ENCODE data around the gene CALM3.
"Not testable (repeated sequence)": the region's sequence is repeated elsewhere in the genome, so short reads cannot be mapped to it uniquely, and the experiment has no call there.

Gene CALM3

DNA sequence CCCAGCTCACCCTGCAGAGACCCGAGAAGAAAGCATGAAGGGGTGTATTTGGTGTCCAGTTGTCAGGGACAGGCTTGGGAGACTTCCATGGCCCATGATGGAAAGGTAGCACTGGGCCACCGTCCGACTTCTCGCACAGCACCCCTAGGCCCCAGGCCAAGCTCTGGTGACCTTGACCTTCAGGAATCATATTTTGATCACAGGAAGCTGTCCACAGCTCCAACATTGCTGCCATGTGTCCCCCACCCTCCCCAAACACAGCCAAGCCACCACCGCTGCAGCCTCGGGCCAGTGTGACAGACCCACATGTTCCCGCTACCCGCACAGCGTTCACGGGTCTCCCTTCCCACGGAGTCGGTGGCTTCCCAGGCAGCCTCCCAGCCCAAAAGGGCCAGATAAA, 24.6 kb downstream of the CALM3 start:
- no peaks in the 10 kb centered on the region for H3K4me1 ChIP-seq (ENCODE audit: low read length)
- no peaks in the 10 kb centered on the region for H3K36me3 ChIP-seq (replicated peaks; ENCODE audit: insufficient read depth, low read length)
- no peak overlapping the region for H3K27ac ChIP-seq (ENCODE audit: low read length)
- H3K79me2 ChIP-seq (ENCODE audit: low read length) = no peaks in the 10 kb centered on the region
- H2AFZ ChIP-seq (ENCODE audit: low read length) = no peak overlapping the region
- no peaks in the 10 kb centered on the region for H3K9me2 ChIP-seq (replicated peaks; ENCODE audit: insufficient read depth, low read length)
- no peak overlapping the region for H3K4me2 ChIP-seq (ENCODE audit: low read depth, low read length)
- H3K9me3 ChIP-seq (replicated peaks; ENCODE audit: insufficient read depth, low read length) = no peaks in the 10 kb centered on the region
- H3K4me3 ChIP-seq (ENCODE audit: low read length) = no peak overlapping the region
- no peak overlapping the region for H3K9ac ChIP-seq (ENCODE audit: low read length)
- no peak for DNase-seq
- peaks cover 85% of the 10 kb centered on the region for H3K27me3 ChIP-seq (replicated peaks; ENCODE audit: insufficient read depth, low read length)
- no peaks in the 10 kb centered on the region for H3F3A ChIP-seq (ENCODE audit: insufficient read depth, low read length)
- no peaks in the 10 kb centered on the region for H4K20me1 ChIP-seq (ENCODE audit: insufficient read depth, low read length)
- TF ChIP-seq EZH2 (optimal IDR thresholded peaks at IDR 0.05; ENCODE audit: low read depth, low read length) (no peak), EZH2phosphoT487 (IDR thresholded peaks at IDR 0.05; ENCODE audit: low read length) (no peak)
- TF ChIP-seq, protein P1, sequence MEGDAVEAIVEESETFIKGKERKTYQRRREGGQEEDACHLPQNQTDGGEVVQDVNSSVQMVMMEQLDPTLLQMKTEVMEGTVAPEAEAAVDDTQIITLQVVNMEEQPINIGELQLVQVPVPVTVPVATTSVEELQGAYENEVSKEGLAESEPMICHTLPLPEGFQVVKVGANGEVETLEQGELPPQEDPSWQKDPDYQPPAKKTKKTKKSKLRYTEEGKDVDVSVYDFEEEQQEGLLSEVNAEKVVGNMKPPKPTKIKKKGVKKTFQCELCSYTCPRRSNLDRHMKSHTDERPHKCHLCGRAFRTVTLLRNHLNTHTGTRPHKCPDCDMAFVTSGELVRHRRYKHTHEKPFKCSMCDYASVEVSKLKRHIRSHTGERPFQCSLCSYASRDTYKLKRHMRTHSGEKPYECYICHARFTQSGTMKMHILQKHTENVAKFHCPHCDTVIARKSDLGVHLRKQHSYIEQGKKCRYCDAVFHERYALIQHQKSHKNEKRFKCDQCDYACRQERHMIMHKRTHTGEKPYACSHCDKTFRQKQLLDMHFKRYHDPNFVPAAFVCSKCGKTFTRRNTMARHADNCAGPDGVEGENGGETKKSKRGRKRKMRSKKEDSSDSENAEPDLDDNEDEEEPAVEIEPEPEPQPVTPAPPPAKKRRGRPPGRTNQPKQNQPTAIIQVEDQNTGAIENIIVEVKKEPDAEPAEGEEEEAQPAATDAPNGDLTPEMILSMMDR (IDR thresholded peaks at IDR 0.05; ENCODE audit: low read length) = no peak

DNA sequence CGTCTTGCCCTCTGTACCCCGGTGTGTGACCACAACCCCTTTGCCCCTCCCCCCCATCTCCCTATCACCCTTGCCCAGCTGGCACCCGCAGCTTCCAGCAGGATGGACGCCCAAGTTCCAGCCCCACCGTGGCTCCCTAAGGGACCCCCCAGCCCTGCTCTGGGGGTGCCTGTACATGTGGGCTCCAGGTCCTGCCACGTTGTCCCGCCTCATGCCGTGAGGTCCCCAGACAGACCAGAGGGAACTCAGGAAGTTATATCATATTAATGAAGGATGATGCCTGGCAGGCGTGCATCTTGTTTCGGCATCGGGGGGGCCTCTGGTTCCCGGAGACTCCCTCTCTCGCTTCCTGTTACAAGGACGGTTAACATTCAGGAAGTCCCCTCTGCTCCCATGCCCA, 25.3 kb downstream of the CALM3 start:
- no peak overlapping the region for H2AFZ ChIP-seq (ENCODE audit: low read length)
- TF ChIP-seq EZH2phosphoT487 (IDR thresholded peaks at IDR 0.05; ENCODE audit: low read length) (no peak), EZH2 (optimal IDR thresholded peaks at IDR 0.05; ENCODE audit: low read depth, low read length) (no peak)
- TF ChIP-seq, protein P1 (IDR thresholded peaks at IDR 0.05; ENCODE audit: low read length) = no peak
- no peaks in the 10 kb centered on the region for H3K9me3 ChIP-seq (replicated peaks; ENCODE audit: insufficient read depth, low read length)
- H3K9ac ChIP-seq (ENCODE audit: low read length) = no peak overlapping the region
- H3K36me3 ChIP-seq (replicated peaks; ENCODE audit: insufficient read depth, low read length) = no peaks in the 10 kb centered on the region
- no peaks in the 10 kb centered on the region for H3K79me2 ChIP-seq (ENCODE audit: low read length)
- H3K4me2 ChIP-seq (ENCODE audit: low read depth, low read length) = no peak overlapping the region
- no peak overlapping the region for H3K27ac ChIP-seq (ENCODE audit: low read length)
- no peaks in the 10 kb centered on the region for H3K9me2 ChIP-seq (replicated peaks; ENCODE audit: insufficient read depth, low read length)
- no peak overlapping the region for H3K4me3 ChIP-seq (ENCODE audit: low read length)
- H3K4me1 ChIP-seq (ENCODE audit: low read length) = no peaks in the 10 kb centered on the region
- H4K20me1 ChIP-seq (ENCODE audit: insufficient read depth, low read length) = no peaks in the 10 kb centered on the region
- no peaks in the 10 kb centered on the region for H3F3A ChIP-seq (ENCODE audit: insufficient read depth, low read length)
- no peak for DNase-seq
- H3K27me3 ChIP-seq (replicated peaks; ENCODE audit: insufficient read depth, low read length) = peaks cover 85% of the 10 kb centered on the region

DNA sequence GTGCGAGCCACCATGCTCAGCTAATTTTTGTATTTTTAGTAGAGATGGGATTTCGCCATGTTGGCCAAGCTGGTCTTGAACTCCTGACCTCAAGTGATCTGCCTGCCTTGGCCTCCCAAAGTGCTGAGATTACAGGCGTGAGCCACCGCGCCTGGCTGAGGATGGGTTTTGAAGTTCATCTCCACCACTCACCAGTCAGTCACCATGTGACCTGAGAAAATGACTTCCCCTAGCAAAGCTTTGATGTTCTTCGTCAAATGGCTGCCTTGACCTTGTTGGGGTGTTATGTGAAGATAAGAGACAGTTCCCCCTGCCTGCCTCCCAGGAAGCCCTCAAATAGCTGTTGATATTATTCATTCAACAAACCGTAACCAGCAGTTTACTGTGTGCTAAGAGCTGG, 27.8 kb downstream of the CALM3 start:
- H2AFZ ChIP-seq (ENCODE audit: low read length); H3F3A ChIP-seq (ENCODE audit: insufficient read depth, low read length); H3K9ac ChIP-seq (ENCODE audit: low read length); H3K4me1 ChIP-seq (ENCODE audit: low read length); H3K79me2 ChIP-seq (ENCODE audit: low read length); H3K9me3 ChIP-seq (replicated peaks; ENCODE audit: insufficient read depth, low read length); H3K27ac ChIP-seq (ENCODE audit: low read length); H3K4me3 ChIP-seq (ENCODE audit: low read length); H3K4me2 ChIP-seq (ENCODE audit: low read depth, low read length); H3K9me2 ChIP-seq (replicated peaks; ENCODE audit: insufficient read depth, low read length); DNase-seq; H4K20me1 ChIP-seq (ENCODE audit: insufficient read depth, low read length); H3K36me3 ChIP-seq (replicated peaks; ENCODE audit: insufficient read depth, low read length): not testable (repeated sequence)
- peaks cover 86% of the 10 kb centered on the region for H3K27me3 ChIP-seq (replicated peaks; ENCODE audit: insufficient read depth, low read length)

DNA sequence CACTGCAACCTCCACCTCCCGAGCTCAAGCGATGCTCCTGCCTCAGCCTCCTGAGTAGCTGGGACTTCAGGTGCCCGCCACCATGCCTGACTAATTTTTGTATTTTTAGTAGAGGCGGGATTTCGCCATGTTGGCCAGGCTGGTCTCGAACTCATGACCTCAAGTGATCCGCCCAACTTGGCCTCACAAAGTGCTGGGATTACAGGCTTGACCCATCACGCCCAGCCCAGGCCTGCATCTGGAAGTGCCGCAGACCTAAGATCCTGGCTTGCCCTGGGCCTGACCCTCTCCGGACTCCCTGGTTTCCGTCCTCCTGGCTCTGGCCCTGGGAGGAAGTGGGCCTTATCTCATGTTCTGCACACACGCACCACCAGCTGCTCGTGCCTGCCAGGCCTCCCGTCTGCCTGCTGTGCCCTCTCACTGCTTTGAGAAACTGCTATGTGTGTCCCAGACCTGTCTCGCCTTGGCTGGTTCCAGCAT, 28.5 kb downstream of the CALM3 start:
- H2AFZ ChIP-seq (ENCODE audit: low read length) = no peak overlapping the region
- no peak overlapping the region for H3K27ac ChIP-seq (ENCODE audit: low read length)

More for the DNA sequence above, 28.5 kb downstream of the CALM3 start:
- H3K79me2 ChIP-seq (ENCODE audit: low read length) = no peaks in the 10 kb centered on the region
- no peak overlapping the region for H3K4me3 ChIP-seq (ENCODE audit: low read length)
- H4K20me1 ChIP-seq (ENCODE audit: insufficient read depth, low read length) = no peaks in the 10 kb centered on the region
- H3K27me3 ChIP-seq (replicated peaks; ENCODE audit: insufficient read depth, low read length) = peaks cover 84% of the 10 kb centered on the region
- H3K36me3 ChIP-seq (replicated peaks; ENCODE audit: insufficient read depth, low read length) = no peaks in the 10 kb centered on the region
- no peaks in the 10 kb centered on the region for H3K9me2 ChIP-seq (replicated peaks; ENCODE audit: insufficient read depth, low read length)
- H3K4me1 ChIP-seq (ENCODE audit: low read length) = peaks cover 7% of the 10 kb centered on the region; the same call in 1 of the 2 replicates
- no peak overlapping the region for H3K9ac ChIP-seq (ENCODE audit: low read length)
- H3K9me3 ChIP-seq (replicated peaks; ENCODE audit: insufficient read depth, low read length) = no peaks in the 10 kb centered on the region
- H3K4me2 ChIP-seq (ENCODE audit: low read depth, low read length) = no peak overlapping the region
- TF ChIP-seq EZH2 (optimal IDR thresholded peaks at IDR 0.05; ENCODE audit: low read depth, low read length) (no peak), EZH2phosphoT487 (IDR thresholded peaks at IDR 0.05; ENCODE audit: low read length) (no peak)
- TF ChIP-seq, protein P1 (IDR thresholded peaks at IDR 0.05; ENCODE audit: low read length) = no peak
- no peaks in the 10 kb centered on the region for H3F3A ChIP-seq (ENCODE audit: insufficient read depth, low read length)
- no peak for DNase-seq
